ENCODE data around the gene SZT2.

DNA sequence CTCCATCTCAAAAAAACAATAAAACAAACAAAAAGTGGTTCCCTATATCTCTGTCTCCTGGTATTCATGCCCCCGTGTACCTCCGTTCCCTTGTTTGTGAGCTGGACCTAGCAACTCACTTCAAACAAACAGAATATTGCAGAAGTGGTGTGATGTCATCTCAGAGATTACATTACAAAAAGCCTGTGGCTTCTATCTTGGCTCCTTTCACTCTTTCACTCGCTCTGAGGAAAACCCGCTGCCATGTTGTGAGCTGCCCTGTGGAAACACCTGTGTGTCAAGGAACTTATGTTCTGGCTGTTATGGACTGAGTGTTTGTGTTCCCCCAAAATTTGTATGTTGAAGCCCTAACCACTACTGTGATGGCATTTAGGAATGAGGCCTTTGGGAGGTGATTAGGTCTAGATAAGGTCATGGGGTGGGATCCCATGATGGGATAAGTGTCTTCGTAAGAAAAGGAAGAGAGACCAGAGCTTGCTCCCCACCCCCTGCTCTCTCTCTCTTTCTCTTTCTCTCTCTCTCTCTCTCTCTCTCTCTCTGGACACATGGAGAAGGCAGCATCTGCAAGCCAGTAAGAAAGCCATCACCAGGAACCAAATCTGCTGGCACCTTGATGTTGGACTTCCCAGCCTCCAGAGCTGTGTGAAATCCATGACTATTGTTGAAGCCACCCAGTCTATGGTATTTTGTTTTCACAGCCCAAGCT is 71.4 kb downstream of the SZT2 start:
- no peak for TF ChIP-seq EZH2phosphoT487 (IDR thresholded peaks at IDR 0.05; ENCODE audit: borderline replicate concordance, low read length)
- TF ChIP-seq, protein P1, sequence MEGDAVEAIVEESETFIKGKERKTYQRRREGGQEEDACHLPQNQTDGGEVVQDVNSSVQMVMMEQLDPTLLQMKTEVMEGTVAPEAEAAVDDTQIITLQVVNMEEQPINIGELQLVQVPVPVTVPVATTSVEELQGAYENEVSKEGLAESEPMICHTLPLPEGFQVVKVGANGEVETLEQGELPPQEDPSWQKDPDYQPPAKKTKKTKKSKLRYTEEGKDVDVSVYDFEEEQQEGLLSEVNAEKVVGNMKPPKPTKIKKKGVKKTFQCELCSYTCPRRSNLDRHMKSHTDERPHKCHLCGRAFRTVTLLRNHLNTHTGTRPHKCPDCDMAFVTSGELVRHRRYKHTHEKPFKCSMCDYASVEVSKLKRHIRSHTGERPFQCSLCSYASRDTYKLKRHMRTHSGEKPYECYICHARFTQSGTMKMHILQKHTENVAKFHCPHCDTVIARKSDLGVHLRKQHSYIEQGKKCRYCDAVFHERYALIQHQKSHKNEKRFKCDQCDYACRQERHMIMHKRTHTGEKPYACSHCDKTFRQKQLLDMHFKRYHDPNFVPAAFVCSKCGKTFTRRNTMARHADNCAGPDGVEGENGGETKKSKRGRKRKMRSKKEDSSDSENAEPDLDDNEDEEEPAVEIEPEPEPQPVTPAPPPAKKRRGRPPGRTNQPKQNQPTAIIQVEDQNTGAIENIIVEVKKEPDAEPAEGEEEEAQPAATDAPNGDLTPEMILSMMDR (IDR thresholded peaks at IDR 0.05; ENCODE audit: low read depth, low read length, poor library complexity, severe bottlenecking) = no peak

All from DOHH2 (cell line).